Measurements from ENCODE around the gene EPN2. TPM values are rescaled to one million over a fixed set of nuclear protein-coding genes. Genes with fewer than 3 reads are reported as not detected.

The EPN2 gene
- 24.1 and 29.3 TPM in 2 replicates for total RNA-seq

DNA sequence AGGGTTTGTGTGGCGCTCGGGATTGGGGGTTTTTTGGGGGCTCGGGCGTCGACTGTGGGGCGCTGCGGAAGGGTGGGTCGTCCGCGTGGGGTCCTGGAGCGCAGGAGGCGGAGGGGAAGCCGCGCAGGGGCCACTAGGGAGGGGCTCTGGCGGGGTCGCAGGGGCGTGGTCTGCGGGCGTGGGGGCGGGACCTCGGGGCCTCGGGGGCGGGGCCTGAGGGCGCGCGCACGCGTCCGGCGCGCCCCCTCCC, at the start of gene EPN2:
TSS of gene EPN2 (plus strand) at position 228 of the 250 bp plus-strand sequence. CDS start 45,754 bp downstream, outside the sequence.

DNA sequence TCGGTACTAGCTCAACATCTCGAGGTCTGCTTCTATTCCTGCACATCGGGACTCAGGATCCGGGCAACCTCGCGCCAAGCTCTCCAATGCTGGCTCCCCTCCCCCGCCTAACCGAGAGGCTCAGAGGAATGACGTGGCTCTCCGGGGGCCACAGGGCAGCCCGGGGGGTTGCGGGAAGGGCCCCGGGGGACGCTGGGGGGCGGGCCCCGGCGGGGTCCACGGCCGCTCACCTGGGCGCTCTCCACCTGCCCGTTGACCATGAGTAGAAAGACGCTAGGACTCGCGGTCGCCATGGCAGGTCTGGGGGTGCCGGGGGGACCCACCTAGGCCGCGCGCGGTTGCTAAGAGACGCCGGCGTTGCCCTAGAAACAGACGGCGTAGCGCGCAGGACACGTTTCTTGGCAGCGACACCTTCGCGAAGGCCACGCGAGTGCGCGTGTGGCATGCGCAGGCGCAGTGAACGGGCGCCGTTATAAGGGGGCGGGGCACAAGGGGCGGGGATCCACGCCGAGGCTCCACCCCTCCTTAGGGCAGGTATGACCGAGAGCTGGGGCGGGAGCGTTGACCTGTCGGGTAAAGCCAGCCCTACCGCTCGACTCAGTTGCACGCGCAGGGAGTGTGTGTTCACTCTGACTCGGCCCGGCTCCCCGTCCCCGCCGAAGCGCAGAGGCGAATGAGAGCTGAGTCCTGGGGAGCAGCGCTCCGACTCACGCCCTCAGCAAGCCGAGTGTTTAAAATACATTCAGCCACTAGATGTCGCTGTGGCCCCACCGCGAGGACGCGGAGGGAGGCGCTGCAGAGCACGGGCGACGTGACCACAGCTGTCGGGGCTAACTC, 125.3 kb downstream of the EPN2 start, which contains the start of gene B9D1:
TSS of gene B9D1 (minus strand) at position 447 of the 837 bp plus-strand sequence. CDS start at position 293, 154 bp downstream.

DNA sequence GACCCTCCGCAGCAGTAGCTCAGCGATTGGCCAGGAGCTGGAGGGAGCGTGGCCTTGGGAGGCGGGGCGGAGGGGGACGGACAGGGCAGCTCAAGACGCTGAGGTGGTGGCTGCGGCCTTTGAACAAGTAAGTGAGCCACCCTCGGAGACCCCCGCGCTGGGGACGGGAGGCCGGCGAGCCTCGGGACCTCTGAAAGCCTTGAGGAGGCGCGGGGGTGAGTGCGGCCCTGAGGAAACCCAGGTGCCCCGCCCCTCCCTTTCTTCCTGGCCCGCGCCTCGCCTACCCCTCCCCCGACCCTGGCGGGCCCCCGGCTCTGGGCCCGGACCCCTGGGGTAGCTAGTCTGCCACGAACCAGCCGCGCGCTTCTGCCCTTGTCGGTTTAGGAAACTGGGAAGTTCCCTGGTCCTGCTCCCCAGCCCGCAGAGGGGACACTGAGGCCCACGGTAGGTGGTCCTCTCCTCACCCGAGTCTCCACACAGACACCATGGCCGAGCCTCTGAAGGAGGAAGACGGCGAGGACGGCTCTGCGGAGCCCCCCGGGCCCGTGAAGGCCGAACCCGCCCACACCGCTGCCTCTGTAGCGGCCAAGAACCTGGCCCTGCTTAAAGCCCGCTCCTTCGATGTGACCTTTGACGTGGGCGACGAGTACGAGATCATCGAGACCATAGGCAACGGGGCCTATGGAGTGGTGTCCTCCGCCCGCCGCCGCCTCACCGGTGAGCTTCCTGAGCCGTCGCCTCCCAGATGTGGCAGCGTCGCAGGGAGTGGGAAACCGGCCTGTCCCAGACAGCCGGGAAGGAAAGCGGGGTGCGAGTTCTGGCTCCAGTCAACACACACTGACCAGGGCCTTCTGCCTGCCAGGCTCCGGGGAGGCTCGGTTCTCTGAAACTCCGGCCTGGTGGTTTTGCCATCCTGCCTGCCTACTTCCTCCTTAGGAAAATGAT, 141.5 kb downstream of the EPN2 start, which contains the start of gene MAPK7:
TSS of gene MAPK7 (plus strand) at position 83 of the 945 bp plus-strand sequence. CDS start at position 486, 403 bp downstream.

Other genes with a start within 250 kb of the EPN2 start
- gene FAM83G, start 232.6 kb upstream of the EPN2 start, total RNA-seq: 48.5 and 61.9 TPM in 2 replicates
- 0.05 and 0.07 TPM in 2 replicates for gene GRAP, start 190.4 kb upstream of the EPN2 start, total RNA-seq
- not detected in 2 replicates for gene GRAPL, start 109.8 kb upstream of the EPN2 start, total RNA-seq
- 23.0 and 27.6 TPM in 2 replicates for gene B9D1, start 125.4 kb downstream of the EPN2 start, total RNA-seq
- 14.0 and 17.3 TPM in 2 replicates for gene MAPK7, start 141.1 kb downstream of the EPN2 start, total RNA-seq
- not detected in 2 replicates for gene MFAP4, start 149.8 kb downstream of the EPN2 start, total RNA-seq
- not detected in 2 replicates for gene RNF112, start 173.9 kb downstream of the EPN2 start, total RNA-seq